Right lobe of liver (tissue), 6 donors: ENCODE measurements around the gene RASAL2. TPM values are rescaled to one million over a fixed set of nuclear protein-coding genes. Genes with fewer than 3 reads are reported as not detected.

ENCODE experiments used
- ATAC-seq, 4 donors: fragments of 200-7000 bp; cut with Tn5 transposase; one replicate each; pipeline ENCODE4 v1.9.1; 2020; ENCODE audit warnings: mild to moderate bottlenecking in 4 of 4, moderate library complexity in 4 of 4
- DNase-seq, 3 donors: peaks; one replicate each; pipeline ENCODE4 v3.0.0-alpha.2; 2020
- H3K27ac ChIP-seq, 3 donors: fragments of 200-600 bp; one replicate each; pipeline ENCODE4 v1.8.0; 2022
- H3K27me3 ChIP-seq, 2 donors: fragments of 200-600 bp; one replicate each; pipeline ENCODE4 v1.8.0; 2022
- H3K36me3 ChIP-seq, 4 donors: fragments of 200-600 bp; sonication (generic) in 1 of 4; one replicate each; pipeline versions ENCODE4 v1.5.1 to v1.8.0; 2017 to 2022; ENCODE audit warnings: control low read depth in 1 of 4
- H3K4me1 ChIP-seq, 4 donors: fragments of 200-600 bp; sonication (generic) in 1 of 4; one replicate each; pipeline versions ENCODE4 v1.5.1 to v1.8.0; 2017 to 2022; ENCODE audit warnings: control low read depth in 1 of 4
- H3K4me3 ChIP-seq, 3 donors: fragments of 200-600 bp; one replicate each; pipeline ENCODE4 v1.8.0; 2022
- H3K9me3 ChIP-seq, 4 donors: fragments of 200-600 bp; sonication (generic) in 1 of 4; one replicate each; pipeline versions ENCODE4 v1.5.1 to v1.8.0; 2017 to 2022; ENCODE audit warnings: control low read depth in 1 of 4
- POLR2A ChIP-seq: fragments of 450-650 bp; IDR thresholded peaks from one replicate; pipeline ENCODE4 v1.6.1; 2017; ENCODE audit warnings: antibody characterized with exemption, mild to moderate bottlenecking
- WGBS: methylation state at CpG from one replicate; pipeline ENCODE4 v1.1.6; 2018; ENCODE audit warnings: low coverage, low lambda C conversion rate; ENCODE audit not compliant: insufficient coverage; ENCODE audit errors: missing lambda C conversion rate; 5-methylcytosine and 5-hydroxymethylcytosine counted together
- intact Hi-C, 2 donors: fragments of 100-400 bp; cut with DNase I; formaldehyde crosslinking; loops; one replicate each; pipeline versions ENCODE4 v1.11.2 to v1.14.1; 2022
- total RNA-seq, 6 experiments: library from RNA; depleted of rRNA in 2 of 6; stranded (reverse); fragments of >200 nt in 2 of 6; fragmentation: NEBNext Ultra II Directional in 3 of 6; extraction: Animal tissue kit (Norgen Biotek cat#: 25700) in 3 of 6; gene quantifications; one replicate each; pipeline versions ENCODE4 v1.1.0 to v1.2.4, GENCODE V29; 2016 to 2023
- TF ChIP-seq, protein P1 (sequence below), 4 donors: fragments of 200-600 bp in 3 of 4; fragments of 450-650 bp in 1 of 4; IDR thresholded peaks; one replicate each; pipeline versions ENCODE4 v1.5.1 to v1.8.0; 2016 to 2022; ENCODE audit warnings: antibody characterized with exemption in 4 of 4, mild to moderate bottlenecking in 2 of 4
- donor health status: DM: no; HTN: yes; CAD: no.
- donor health status: DM: no; HTN: no; CAD: no.
- donor health status: DM: no; HTN: no; CAD: no.
- donor health status: DM: no; HTN: yes; CAD: no.
- donor health status: DM: no; HTN: yes; CAD: no.

Gene RASAL2
- total RNA-seq, 6 experiments from 2014 or later, result 3.6 to 6.0 (median 5.2) TPM

- H3K27me3 ChIP-seq, result no peaks in the 10 kb centered on the region
- H3K27ac ChIP-seq, result no peak overlapping the region
- WGBS, result 83% methylated on average over 3 of the region's 4 CpGs
- H3K9me3 ChIP-seq, result no peaks in the 10 kb centered on the region
- intact Hi-C loops, result no loop called here
- H3K4me1 ChIP-seq, result no peaks in the 10 kb centered on the region
- no peaks in the 10 kb centered on the region for H3K36me3 ChIP-seq
- TF ChIP-seq, protein P1, sequence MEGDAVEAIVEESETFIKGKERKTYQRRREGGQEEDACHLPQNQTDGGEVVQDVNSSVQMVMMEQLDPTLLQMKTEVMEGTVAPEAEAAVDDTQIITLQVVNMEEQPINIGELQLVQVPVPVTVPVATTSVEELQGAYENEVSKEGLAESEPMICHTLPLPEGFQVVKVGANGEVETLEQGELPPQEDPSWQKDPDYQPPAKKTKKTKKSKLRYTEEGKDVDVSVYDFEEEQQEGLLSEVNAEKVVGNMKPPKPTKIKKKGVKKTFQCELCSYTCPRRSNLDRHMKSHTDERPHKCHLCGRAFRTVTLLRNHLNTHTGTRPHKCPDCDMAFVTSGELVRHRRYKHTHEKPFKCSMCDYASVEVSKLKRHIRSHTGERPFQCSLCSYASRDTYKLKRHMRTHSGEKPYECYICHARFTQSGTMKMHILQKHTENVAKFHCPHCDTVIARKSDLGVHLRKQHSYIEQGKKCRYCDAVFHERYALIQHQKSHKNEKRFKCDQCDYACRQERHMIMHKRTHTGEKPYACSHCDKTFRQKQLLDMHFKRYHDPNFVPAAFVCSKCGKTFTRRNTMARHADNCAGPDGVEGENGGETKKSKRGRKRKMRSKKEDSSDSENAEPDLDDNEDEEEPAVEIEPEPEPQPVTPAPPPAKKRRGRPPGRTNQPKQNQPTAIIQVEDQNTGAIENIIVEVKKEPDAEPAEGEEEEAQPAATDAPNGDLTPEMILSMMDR (IDR thresholded peaks at IDR 0.05), result no peak
- no peak for TF ChIP-seq POLR2A
- no peak overlapping the region for H3K4me3 ChIP-seq
- DNase-seq, result no peak
- ATAC-seq, result no peak
Observed at GRCh38 chr1:178352790-178353416, 259.0 kb downstream of the RASAL2 start.

DNA sequence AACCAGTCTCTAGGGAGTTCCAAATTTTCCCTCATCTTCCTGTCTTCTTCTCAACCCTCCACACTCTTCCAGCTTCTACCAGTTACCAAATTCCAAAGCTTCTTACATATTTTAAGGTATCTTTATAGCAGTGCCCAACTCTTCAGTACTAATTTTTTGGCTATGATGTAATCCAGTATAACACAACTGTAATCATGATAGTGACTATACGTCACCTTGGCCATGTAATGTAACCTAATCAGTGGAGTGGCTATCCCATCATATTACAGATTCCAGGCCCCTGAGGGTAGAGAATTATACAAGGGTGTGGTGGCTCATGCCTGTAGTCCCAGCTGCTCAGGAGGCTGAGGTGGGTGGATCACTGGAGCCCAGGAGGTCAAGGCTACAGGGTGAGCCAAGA is 259.6 kb downstream of the RASAL2 start:
- DNase-seq, result no peak
- no peak for TF ChIP-seq POLR2A
- TF ChIP-seq, protein P1 (IDR thresholded peaks at IDR 0.05), result no peak
- no peak for ATAC-seq
- no peaks in the 10 kb centered on the region for H3K4me1 ChIP-seq
- no peaks in the 10 kb centered on the region for H3K36me3 ChIP-seq
- H3K27me3 ChIP-seq, result no peaks in the 10 kb centered on the region
- H3K27ac ChIP-seq, result no peak overlapping the region
- WGBS, result 92% methylated on average over 1 of the region's 1 CpG
- no peaks in the 10 kb centered on the region for H3K9me3 ChIP-seq
- intact Hi-C loops, result no loop called here
- H3K4me3 ChIP-seq, result no peak overlapping the region

GRCh38 chr1:178354816-178355215 is 260.9 kb downstream of the RASAL2 start:
- no peak overlapping the region for H3K4me3 ChIP-seq
- DNase-seq (no peak), ATAC-seq (no peak)
- H3K4me1 ChIP-seq, result no peaks in the 10 kb centered on the region
- TF ChIP-seq, protein P1 (IDR thresholded peaks at IDR 0.05), result no peak
- no peak for TF ChIP-seq POLR2A
- H3K27ac ChIP-seq, result no peak overlapping the region
- intact Hi-C loops, result no loop called here
- no peaks in the 10 kb centered on the region for H3K27me3 ChIP-seq
- H3K9me3 ChIP-seq, result no peaks in the 10 kb centered on the region
- WGBS, result 83% methylated on average over 3 of the region's 3 CpGs
- no peaks in the 10 kb centered on the region for H3K36me3 ChIP-seq

DNA sequence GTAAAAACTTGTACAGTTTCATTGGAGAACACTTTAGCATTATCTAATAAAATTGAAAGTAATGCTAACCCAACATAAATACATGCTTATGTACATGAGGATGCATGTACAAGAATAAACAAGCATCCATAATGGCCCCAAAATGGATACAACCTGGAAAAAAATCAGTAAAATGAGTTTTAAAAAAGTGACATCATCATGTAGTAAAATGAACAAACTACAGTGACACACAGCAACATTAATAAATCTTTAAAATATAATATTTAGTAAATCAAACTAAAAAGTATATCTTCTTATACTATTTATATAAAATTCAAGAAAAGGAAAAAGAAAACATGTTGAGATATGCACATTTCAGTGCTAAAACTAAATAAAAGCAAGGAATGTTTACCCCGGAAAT is 262.4 kb downstream of the RASAL2 start:
- Histone ChIP-seq H3K4me3 (no peak overlapping the region), H3K27me3 (no peaks in the 10 kb centered on the region), H3K27ac (no peak overlapping the region), H3K4me1 (no peaks in the 10 kb centered on the region), H3K36me3 (no peaks in the 10 kb centered on the region), H3K9me3 (no peaks in the 10 kb centered on the region)
- TF ChIP-seq, protein P1 (IDR thresholded peaks at IDR 0.05), result no peak
- no peak for TF ChIP-seq POLR2A
- intact Hi-C loops, result no loop called here
- DNase-seq, result no peak
- no peak for ATAC-seq
- 87% methylated on average over 1 of the region's 1 CpG for WGBS

GRCh38 chr1:178358456-178358855 is 264.6 kb downstream of the RASAL2 start:
- Histone ChIP-seq H3K27me3 (no peaks in the 10 kb centered on the region), H3K4me3 (no peak overlapping the region), H3K36me3 (no peaks in the 10 kb centered on the region), H3K9me3 (no peaks in the 10 kb centered on the region), H3K4me1 (no peaks in the 10 kb centered on the region), H3K27ac (no peak overlapping the region)
- intact Hi-C loops, result no loop called here
- no peak for TF ChIP-seq POLR2A
- TF ChIP-seq, protein P1 (IDR thresholded peaks at IDR 0.05), result no peak
- no peak for DNase-seq
- no peak for ATAC-seq
- WGBS, result 78% methylated on average over 1 of the region's 1 CpG
